ENCODE results near the gene RAD9A.

- TF ChIP-seq CTCF (IDR thresholded peaks at IDR 0.05) (no peak), ZFX (IDR thresholded peaks at IDR 0.05; ENCODE audit: borderline replicate concordance) (no peak)
These were observed 43.6 kb upstream of the RAD9A start for GRCh38 chr11:67347964-67348749.

All from 22Rv1 (cell line).